ENCODE results near the gene ZNF345. TPM values are rescaled to one million over a fixed set of nuclear protein-coding genes. Genes with fewer than 3 reads are reported as not detected.

Gene ZNF345

DNA sequence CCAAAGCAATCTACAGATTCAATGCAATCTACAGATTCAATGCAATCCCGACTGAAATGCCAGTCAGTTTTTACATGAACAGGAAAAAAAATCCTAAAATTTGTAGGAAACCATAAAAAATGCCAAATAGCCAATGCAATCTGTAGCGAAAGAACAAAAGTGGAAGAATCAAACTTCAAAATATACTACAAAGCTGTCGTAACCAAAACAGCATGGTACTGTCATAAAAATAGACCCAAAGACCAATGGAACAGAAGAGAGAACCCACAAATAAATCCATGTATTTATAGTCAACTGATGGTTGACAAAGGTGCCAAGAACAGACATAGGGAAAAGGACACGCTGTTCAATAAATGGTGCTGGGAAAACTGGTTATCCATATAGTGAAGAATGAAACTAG, 47.7 kb downstream of the ZNF345 start:
- no peak overlapping the region for H3K23ac ChIP-seq (ENCODE audit: low read length)
- H2AK5ac ChIP-seq (ENCODE audit: low read length), result no peak overlapping the region
- WGBS (ENCODE audit: extremely low coverage, insufficient coverage, low lambda C conversion rate), result no CpG with 5 or more reads among the region's 4 CpGs
- H3K27ac ChIP-seq (ENCODE audit: low read depth, low read length), result no peak overlapping the region
- no peak overlapping the region for H4K5ac ChIP-seq (ENCODE audit: low read length)
- no peak overlapping the region for H4K8ac ChIP-seq (ENCODE audit: low read depth, low read length)
- H3K36me3 ChIP-seq (ENCODE audit: control insufficient read depth, insufficient read depth, low read length), result no peaks in the 10 kb centered on the region
- DNase-seq, result no peak
- no peaks in the 10 kb centered on the region for H3K79me2 ChIP-seq (ENCODE audit: control insufficient read depth, insufficient read depth, low read length)
- H3K4me3 ChIP-seq (ENCODE audit: low read length), result no peak overlapping the region
- no peak overlapping the region for H3K18ac ChIP-seq (ENCODE audit: low read length)
- no peak overlapping the region for H2BK120ac ChIP-seq (ENCODE audit: low read depth, low read length)
- no peak overlapping the region for H3K9ac ChIP-seq (ENCODE audit: low read length)
- H3K27me3 ChIP-seq (ENCODE audit: insufficient read depth, low read length, poor library complexity), result no peaks in the 10 kb centered on the region
- H2BK15ac ChIP-seq (replicated peaks; ENCODE audit: low read depth), result no peak overlapping the region
- H3K4me1 ChIP-seq (ENCODE audit: control insufficient read depth, low read depth, low read length), result no peaks in the 10 kb centered on the region
- H3K56ac ChIP-seq (ENCODE audit: low read length), result no peak overlapping the region
- H2BK5ac ChIP-seq (ENCODE audit: low read length), result no peak overlapping the region
- H3K79me1 ChIP-seq (ENCODE audit: low read length), result no peaks in the 10 kb centered on the region
- no peak overlapping the region for H3K4me2 ChIP-seq (ENCODE audit: low read length)
- H3K4ac ChIP-seq (ENCODE audit: low read depth, low read length), result no peak overlapping the region

GRCh38 chr19:36915992-36916830, 65.5 kb downstream of the ZNF345 start, which contains the start of the genes ZNF568 and ZNF829:
Gene ZNF568, plus strand, starts transcription at chr19:36916332. Its CDS starts 6,439 bp downstream, at chr19:36922771.
Gene ZNF829, minus strand, starts transcription at chr19:36916291. Its CDS starts 1,124 bp downstream, at chr19:36915167.
- Histone ChIP-seq H3K23ac (ENCODE audit: low read length) (no peak within 1 kb of the TSS), H3K4me3 (ENCODE audit: low read length) (peak within 1 kb of the TSS; percentile 43), H2AK5ac (ENCODE audit: low read length) (no peak within 1 kb of the TSS), H3K27me3 (ENCODE audit: insufficient read depth, low read length, poor library complexity) (no peaks in the 10 kb centered on the region), H4K8ac (ENCODE audit: low read depth, low read length) (no peak within 1 kb of the TSS), H3K4me2 (ENCODE audit: low read length) (peak within 1 kb of the TSS; percentile 85), H3K4ac (ENCODE audit: low read depth, low read length) (no peak within 1 kb of the TSS), H3K18ac (ENCODE audit: low read length) (peak within 1 kb of the TSS; percentile 76), H4K5ac (ENCODE audit: low read length) (no peak within 1 kb of the TSS), H2BK5ac (ENCODE audit: low read length) (peak within 1 kb of the TSS; percentile 80), H2BK15ac (replicated peaks; ENCODE audit: low read depth) (no peak within 1 kb of the TSS), H3K4me1 (ENCODE audit: control insufficient read depth, low read depth, low read length) (peaks cover 2% of the 10 kb centered on the region), H3K27ac (ENCODE audit: low read depth, low read length) (peak within 1 kb of the TSS; percentile 89), H3K79me2 (ENCODE audit: control insufficient read depth, insufficient read depth, low read length) (no peaks in the 10 kb centered on the region), H3K36me3 (ENCODE audit: control insufficient read depth, insufficient read depth, low read length) (peaks cover 1% of the 10 kb centered on the region), H2BK120ac (ENCODE audit: low read depth, low read length) (no peak within 1 kb of the TSS), H3K56ac (ENCODE audit: low read length) (peak within 1 kb of the TSS; percentile 99), H3K9ac (ENCODE audit: low read length) (peak within 1 kb of the TSS; percentile 64), H3K79me1 (ENCODE audit: low read length) (peaks cover 6% of the 10 kb centered on the region)
- peak; percentile 97 for DNase-seq
- 100% methylated on average over 6 of the region's 57 CpGs for WGBS (ENCODE audit: extremely low coverage, insufficient coverage, low lambda C conversion rate)

DNA sequence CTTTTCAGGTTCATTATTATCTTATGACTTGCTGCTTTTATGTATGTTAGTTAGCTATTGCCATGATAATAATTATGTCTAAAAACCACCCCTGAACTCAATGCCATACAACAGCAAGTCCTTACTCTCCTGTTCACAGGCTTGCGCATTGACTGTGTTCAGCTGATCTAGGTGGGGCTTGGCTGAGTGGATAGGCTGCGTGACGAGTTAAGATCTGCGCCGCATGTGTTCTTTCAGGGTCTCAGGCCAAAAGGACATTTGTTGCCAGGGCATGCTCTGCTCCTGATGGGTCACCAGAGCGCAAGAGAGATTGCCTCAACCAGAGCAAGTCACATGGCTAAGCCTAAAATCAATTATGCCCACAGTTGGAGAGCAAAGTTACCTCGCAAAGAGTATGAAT, 66.3 kb downstream of the ZNF345 start:
- peak; percentile 9 for DNase-seq
- no peak overlapping the region for H3K23ac ChIP-seq (ENCODE audit: low read length)
- no peak overlapping the region for H2BK120ac ChIP-seq (ENCODE audit: low read depth, low read length)

DNA sequence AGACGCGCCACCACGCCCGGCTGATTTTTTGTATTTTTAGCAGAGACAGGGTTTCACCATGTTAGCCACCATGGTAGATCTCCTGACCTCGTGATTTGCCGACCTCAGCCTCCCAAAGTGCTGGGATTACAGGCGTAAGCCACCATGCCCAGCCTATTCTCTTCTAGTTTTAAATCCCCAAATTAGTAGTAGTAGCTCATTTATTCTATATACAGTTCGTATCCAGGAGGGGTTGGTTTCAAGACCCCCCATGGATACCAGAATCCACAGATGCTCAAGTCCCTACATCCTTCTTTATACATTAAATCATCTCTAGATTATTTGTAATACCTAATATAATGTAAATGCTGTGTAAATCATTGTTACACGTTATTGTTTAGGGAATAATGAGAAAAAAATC, 67.4 kb downstream of the ZNF345 start:
- Histone ChIP-seq H2BK15ac (replicated peaks; ENCODE audit: low read depth) (no peak overlapping the region), H3K23ac (ENCODE audit: low read length) (no peak overlapping the region), H3K4ac (ENCODE audit: low read depth, low read length) (no peak overlapping the region), H3K4me2 (ENCODE audit: low read length) (no peak overlapping the region), H4K5ac (ENCODE audit: low read length) (no peak overlapping the region), H2AK5ac (ENCODE audit: low read length) (no peak overlapping the region), H3K9ac (ENCODE audit: low read length) (no peak overlapping the region), H3K18ac (ENCODE audit: low read length) (no peak overlapping the region), H3K4me3 (ENCODE audit: low read length) (no peak overlapping the region), H3K36me3 (ENCODE audit: control insufficient read depth, insufficient read depth, low read length) (peaks cover 3% of the 10 kb centered on the region), H3K56ac (ENCODE audit: low read length) (no peak overlapping the region), H3K27ac (ENCODE audit: low read depth, low read length) (no peak overlapping the region), H3K79me1 (ENCODE audit: low read length) (peaks cover 6% of the 10 kb centered on the region), H3K4me1 (ENCODE audit: control insufficient read depth, low read depth, low read length) (peaks cover 2% of the 10 kb centered on the region), H3K79me2 (ENCODE audit: control insufficient read depth, insufficient read depth, low read length) (no peaks in the 10 kb centered on the region), H4K8ac (ENCODE audit: low read depth, low read length) (no peak overlapping the region), H3K27me3 (ENCODE audit: insufficient read depth, low read length, poor library complexity) (no peaks in the 10 kb centered on the region), H2BK5ac (ENCODE audit: low read length) (no peak overlapping the region), H2BK120ac (ENCODE audit: low read depth, low read length) (no peak overlapping the region)
- no peak for DNase-seq
- WGBS (ENCODE audit: extremely low coverage, insufficient coverage, low lambda C conversion rate), result no CpG with 5 or more reads among the region's 9 CpGs

More for the DNA sequence above, 66.3 kb downstream of the ZNF345 start:
- peaks cover 2% of the 10 kb centered on the region for H3K4me1 ChIP-seq (ENCODE audit: control insufficient read depth, low read depth, low read length)
- H3K79me1 ChIP-seq (ENCODE audit: low read length), result peaks cover 6% of the 10 kb centered on the region
- H3K4me2 ChIP-seq (ENCODE audit: low read length), result peak overlapping the region; percentile 85
- H3K27ac ChIP-seq (ENCODE audit: low read depth, low read length), result no peak overlapping the region
- H2AK5ac ChIP-seq (ENCODE audit: low read length), result no peak overlapping the region
- H3K79me2 ChIP-seq (ENCODE audit: control insufficient read depth, insufficient read depth, low read length), result no peaks in the 10 kb centered on the region
- no peak overlapping the region for H2BK15ac ChIP-seq (replicated peaks; ENCODE audit: low read depth)
- H3K18ac ChIP-seq (ENCODE audit: low read length), result no peak overlapping the region
- H3K36me3 ChIP-seq (ENCODE audit: control insufficient read depth, insufficient read depth, low read length), result peaks cover 1% of the 10 kb centered on the region
- H3K56ac ChIP-seq (ENCODE audit: low read length), result peak overlapping the region; percentile 99
- peak overlapping the region; percentile 43 for H3K4me3 ChIP-seq (ENCODE audit: low read length)
- H2BK5ac ChIP-seq (ENCODE audit: low read length), result no peak overlapping the region
- H3K27me3 ChIP-seq (ENCODE audit: insufficient read depth, low read length, poor library complexity), result no peaks in the 10 kb centered on the region
- H3K9ac ChIP-seq (ENCODE audit: low read length), result peak overlapping the region; percentile 57
- WGBS (ENCODE audit: extremely low coverage, insufficient coverage, low lambda C conversion rate), result no CpG with 5 or more reads among the region's 7 CpGs
- H4K5ac ChIP-seq (ENCODE audit: low read length), result no peak overlapping the region
- no peak overlapping the region for H4K8ac ChIP-seq (ENCODE audit: low read depth, low read length)
- no peak overlapping the region for H3K4ac ChIP-seq (ENCODE audit: low read depth, low read length)

Small RNAs within 50 kb of the gene (small RNA-seq; reads per million reads assigned to genes)
- not detected for gene RF00019 (ENCODE audit: insufficient read depth)
